Stimulated activated CD4-positive, alpha-beta T cell treated with anti-CD3 and anti-CD28 coated beads, Interleukin-15, amount 100 ng/mL, for 48 hours (primary cell): Measurements from ENCODE around the gene ATF6.

Experiments
- DNase-seq, 2 donors: peaks; one replicate each; pipeline ENCODE4 v3.0.0-alpha.2; 2020; ENCODE audit warnings: low read depth in 2 of 2

Gene ATF6

GRCh38 chr1:161966067-161966466 is 199.9 kb downstream of the ATF6 start:
- no peak for DNase-seq

DNA sequence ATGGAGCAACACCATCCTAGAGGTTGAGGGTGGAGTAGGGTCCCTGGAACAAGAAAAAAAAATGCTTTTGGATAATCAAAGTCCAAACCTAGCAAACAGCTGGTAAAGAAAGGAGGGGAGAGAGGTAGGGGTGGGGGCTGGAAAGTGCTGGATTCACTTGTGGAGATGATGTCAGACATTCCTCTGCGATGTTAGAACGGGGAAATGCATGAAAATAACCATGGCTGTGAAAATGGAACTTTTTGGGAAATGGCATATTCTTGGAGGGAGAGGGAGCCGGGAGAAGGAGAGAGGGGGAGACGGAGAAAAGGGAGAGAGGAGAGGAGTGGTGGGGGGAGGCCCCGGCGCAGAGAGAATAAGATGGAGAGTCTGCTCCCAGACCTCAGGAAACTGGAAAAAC is 203.9 kb downstream of the ATF6 start:
- no peak for DNase-seq

GRCh38 chr1:161970633-161971032 is 204.5 kb downstream of the ATF6 start:
- no peak for DNase-seq

GRCh38 chr1:161972828-161973227 is 206.7 kb downstream of the ATF6 start:
- DNase-seq, result no peak

GRCh38 chr1:161973924-161974845 is 208.1 kb downstream of the ATF6 start:
- DNase-seq, result no peak

- DNase-seq, result no peak
These were observed 212.1 kb downstream of the ATF6 start for GRCh38 chr1:161978011-161978790.

- no peak for DNase-seq
These were observed 215.0 kb downstream of the ATF6 start for GRCh38 chr1:161981126-161981525.

DNA sequence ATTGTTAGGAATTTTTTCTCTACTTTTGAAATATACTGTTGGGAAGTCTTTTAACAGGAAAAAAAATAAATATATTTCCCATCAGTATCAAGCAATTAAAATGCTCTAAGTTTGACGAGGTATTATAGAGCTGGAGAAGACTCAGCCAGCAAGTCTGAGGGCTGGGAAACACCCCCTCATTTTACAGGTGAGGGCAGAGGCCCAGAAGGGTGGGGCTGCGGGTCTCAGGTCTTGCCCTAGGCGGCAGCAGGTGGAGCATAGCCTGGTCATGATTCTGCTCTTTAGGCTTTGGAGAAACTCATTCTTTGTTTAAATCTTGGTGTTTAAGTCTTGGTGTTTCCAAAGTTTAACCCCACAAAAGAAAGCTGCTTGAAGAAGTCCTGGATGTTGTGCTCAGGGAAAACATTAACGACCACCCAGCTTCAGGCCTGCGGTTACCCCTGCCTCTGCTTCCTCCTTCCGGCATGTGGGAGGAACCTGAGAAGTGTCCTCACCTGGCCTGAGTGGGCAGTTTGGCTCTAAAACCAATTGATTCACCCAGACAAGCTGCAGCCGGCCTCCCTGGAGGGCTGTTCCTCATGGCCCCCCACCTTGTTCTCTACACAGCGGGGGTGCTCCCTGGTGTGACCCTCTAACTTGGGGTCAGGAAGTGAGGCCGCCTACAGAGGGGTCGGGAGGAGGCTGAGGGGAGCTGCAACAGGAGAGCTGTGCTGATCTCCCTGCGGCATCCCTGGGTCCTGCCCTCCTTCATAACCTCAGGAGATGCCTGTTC is 215.8 kb downstream of the ATF6 start:
- DNase-seq, result no peak

GRCh38 chr1:161982507-161982895 is 216.4 kb downstream of the ATF6 start:
- no peak for DNase-seq

DNA sequence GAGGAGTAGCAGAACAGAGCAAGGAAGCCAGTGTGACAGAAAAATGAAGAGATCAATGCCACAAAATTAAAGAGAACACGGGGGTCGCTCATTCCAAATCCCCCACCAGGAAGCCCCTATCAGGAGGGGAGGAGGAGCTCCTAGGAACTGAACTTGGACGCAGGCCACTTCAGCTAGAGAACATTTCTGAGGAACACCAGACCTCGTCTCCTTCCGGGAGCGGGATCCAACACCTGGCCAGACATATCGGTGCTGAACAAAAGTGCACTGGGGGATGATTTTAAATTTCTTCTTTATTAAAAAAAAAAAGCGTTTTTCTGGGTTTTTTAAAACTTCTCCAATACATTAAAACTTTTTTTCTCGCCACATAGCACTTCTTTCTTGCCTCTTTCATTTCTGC is 216.8 kb downstream of the ATF6 start:
- DNase-seq, result no peak

GRCh38 chr1:161983725-161984124 is 217.6 kb downstream of the ATF6 start:
- DNase-seq, result no peak

DNA sequence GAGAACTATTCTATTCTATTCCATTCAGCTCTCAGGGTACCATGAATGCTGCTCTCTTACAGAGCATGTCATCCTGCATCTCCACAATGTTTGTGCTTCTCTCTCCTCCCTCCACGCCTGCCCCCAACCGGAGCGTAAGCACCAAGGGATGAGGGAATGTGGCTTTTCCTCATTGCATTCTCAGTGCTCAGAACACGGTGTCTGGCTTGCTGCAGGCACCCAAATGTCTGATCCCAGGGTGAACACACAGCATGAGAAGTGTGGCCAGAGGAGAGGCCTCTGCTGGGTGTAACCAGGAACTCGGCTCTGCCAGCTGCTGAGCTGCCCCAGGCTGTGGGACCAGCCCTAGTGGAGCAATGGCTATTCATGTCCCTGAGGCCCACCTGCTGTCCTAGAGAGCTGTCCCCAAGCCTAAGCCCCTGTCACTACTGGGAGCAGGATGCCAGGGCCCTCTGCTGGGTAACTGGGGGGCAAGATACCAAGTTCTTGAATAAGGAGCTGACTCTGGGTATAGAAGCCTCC is 219.2 kb downstream of the ATF6 start:
- DNase-seq, result no peak

GRCh38 chr1:161986328-161986727 is 220.2 kb downstream of the ATF6 start:
- no peak for DNase-seq

- no peak for DNase-seq
These were observed 221.2 kb downstream of the ATF6 start for GRCh38 chr1:161987303-161987702.

- DNase-seq, result no peak
These were observed 221.8 kb downstream of the ATF6 start for GRCh38 chr1:161987872-161988271.

DNA sequence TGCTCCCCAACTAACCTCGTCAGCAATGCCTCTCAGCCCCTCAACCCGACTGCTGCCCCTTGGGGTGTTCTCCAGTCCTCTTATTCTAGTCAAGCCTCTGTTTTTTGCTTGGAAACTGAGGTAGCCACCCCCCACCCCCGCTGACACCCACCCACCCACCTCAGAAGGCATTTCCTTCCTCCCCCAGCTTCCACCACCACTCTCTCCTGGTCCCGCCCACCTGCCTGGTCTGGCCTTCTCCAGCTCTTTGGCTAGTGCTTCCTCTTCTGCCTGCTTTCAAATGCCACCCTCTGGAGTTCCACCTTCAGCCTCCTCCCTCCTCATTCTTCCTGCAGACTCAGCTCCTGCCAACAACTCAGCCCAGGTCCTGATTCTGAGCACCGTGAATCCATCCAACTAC is 222.3 kb downstream of the ATF6 start:
- DNase-seq, result no peak

DNA sequence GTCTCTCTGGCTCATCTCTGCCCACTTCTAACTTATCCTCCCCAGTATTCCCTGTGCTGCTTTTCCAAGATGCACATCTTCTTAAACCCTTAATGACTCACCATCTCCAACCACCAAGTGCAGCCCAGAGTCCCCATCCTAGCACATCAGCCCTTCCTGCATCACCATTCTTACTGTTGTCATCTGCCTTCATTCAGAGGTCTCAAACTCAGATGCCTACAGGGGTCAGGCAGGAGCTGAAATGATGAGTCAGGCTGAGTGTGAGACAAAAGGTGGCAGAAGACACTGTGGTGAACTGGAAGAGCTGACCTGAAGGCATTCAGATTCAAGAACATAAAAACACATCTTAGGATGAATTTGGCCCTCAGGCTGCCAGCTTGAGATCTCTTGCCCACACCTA is 223.0 kb downstream of the ATF6 start:
- DNase-seq, result no peak

GRCh38 chr1:161989786-161990185 is 223.7 kb downstream of the ATF6 start:
- no peak for DNase-seq

DNA sequence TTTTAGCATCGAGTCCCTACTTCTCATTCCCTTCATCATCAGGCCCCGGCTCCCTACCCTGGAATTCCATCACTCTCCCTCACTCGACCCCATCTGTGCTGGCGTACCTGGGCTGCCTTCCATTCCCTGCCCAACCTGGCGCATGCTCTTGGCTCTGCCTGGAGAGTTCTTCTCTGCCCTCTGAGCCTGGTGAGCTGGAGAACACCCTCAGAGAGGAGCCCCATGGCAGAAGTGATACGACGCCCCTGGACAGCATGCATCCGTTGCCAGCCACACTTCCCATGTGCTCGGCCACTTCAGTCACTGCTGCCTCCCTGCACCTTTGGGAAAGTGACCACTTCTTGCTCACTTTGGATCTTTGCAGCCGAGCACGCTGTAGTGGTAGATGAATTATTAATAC is 227.5 kb downstream of the ATF6 start:
- DNase-seq, result no peak

GRCh38 chr1:161994175-161994668 is 228.1 kb downstream of the ATF6 start:
- DNase-seq, result no peak

DNA sequence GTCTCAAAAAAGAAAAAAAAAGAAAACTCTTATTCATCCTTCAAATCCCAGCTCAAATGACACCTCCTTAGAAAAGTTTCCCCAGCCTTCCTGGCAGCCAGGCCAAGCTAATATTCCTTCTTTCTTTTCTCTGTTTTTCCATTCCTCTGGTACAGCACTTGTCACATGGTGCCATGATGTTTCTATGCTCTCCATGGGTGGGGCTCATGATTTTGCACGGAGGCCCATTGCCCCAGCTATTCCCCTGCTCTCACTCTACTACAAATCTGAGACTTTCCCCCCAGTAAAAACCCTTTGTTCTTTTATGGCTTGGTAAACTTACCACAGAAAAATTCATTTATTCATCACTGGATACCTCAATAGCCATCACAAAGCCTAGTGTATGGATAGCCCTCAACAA is 231.0 kb downstream of the ATF6 start:
- no peak for DNase-seq

GRCh38 chr1:161998811-161999210 is 232.7 kb downstream of the ATF6 start:
- no peak for DNase-seq
